Stimulated activated memory B cell treated with anti-CD40 and anti-IgM and Interleukin-4, amounts not matched to agents 10 μg/mL and 1 μg/mL and 100 μg/mL, for 72 hours (primary cell): ENCODE measurements around the gene ODF2L.
A peak's percentile ranks its signal among the peaks of the same experiment; 100 is the strongest.

ENCODE experiments used
- ATAC-seq: fragments of 150-1000 bp; cut with Tn5 transposase; 2 replicates; pipeline ENCODE4 v1.10.0; 2021
- H3K27ac Mint-ChIP-seq: one replicate; pipeline ENCODE4 v1.8.0; 2022; ENCODE audit warnings: mild to moderate bottlenecking, mixed read lengths
- H3K27me3 Mint-ChIP-seq: one replicate; pipeline ENCODE4 v1.8.0; 2022; ENCODE audit warnings: mixed read lengths
- H3K36me3 Mint-ChIP-seq: one replicate; pipeline ENCODE4 v1.8.0; 2022; ENCODE audit warnings: mixed read lengths
- H3K4me1 Mint-ChIP-seq: one replicate; pipeline ENCODE4 v1.8.0; 2022; ENCODE audit warnings: mixed read lengths
- H3K4me3 Mint-ChIP-seq: one replicate; pipeline ENCODE4 v1.8.0; 2022; ENCODE audit warnings: mild to moderate bottlenecking, moderate library complexity, mixed read lengths
- H3K9me3 Mint-ChIP-seq: one replicate; pipeline ENCODE4 v1.8.0; 2022; ENCODE audit warnings: mixed read lengths

ODF2L gene

GRCh38 chr1:86395751-86396497, at the start of gene ODF2L:
Gene ODF2L, minus strand, starts transcription at chr1:86396323. Its CDS starts 9,296 bp downstream, at chr1:86387027.
- no peaks in the 10 kb centered on the region for H3K9me3 Mint-ChIP-seq
- peak within 1 kb of the TSS; percentile 87 for H3K4me3 Mint-ChIP-seq
- no peaks in the 10 kb centered on the region for H3K36me3 Mint-ChIP-seq
- ATAC-seq = peak; percentile 100
- peak within 1 kb of the TSS; percentile 89 for H3K27ac Mint-ChIP-seq
- no peaks in the 10 kb centered on the region for H3K27me3 Mint-ChIP-seq
- peaks cover 39% of the 10 kb centered on the region for H3K4me1 Mint-ChIP-seq

- ATAC-seq = no peak
- Mint-ChIP-seq H3K27ac (no peak overlapping the region), H3K36me3 (no peaks in the 10 kb centered on the region), H3K4me3 (no peak overlapping the region), H3K9me3 (no peaks in the 10 kb centered on the region), H3K4me1 (peaks cover 5% of the 10 kb centered on the region), H3K27me3 (no peaks in the 10 kb centered on the region)
These were observed 49.8 kb upstream of the ODF2L start for GRCh38 chr1:86445919-86446318.

GRCh38 chr1:86441997-86442396, 45.9 kb upstream of the ODF2L start:
- no peaks in the 10 kb centered on the region for H3K4me1 Mint-ChIP-seq
- peaks cover 10% of the 10 kb centered on the region for H3K27me3 Mint-ChIP-seq
- no peaks in the 10 kb centered on the region for H3K36me3 Mint-ChIP-seq
- no peak overlapping the region for H3K27ac Mint-ChIP-seq
- no peak overlapping the region for H3K4me3 Mint-ChIP-seq
- no peak for ATAC-seq
- no peaks in the 10 kb centered on the region for H3K9me3 Mint-ChIP-seq

- H3K4me1 Mint-ChIP-seq = no peaks in the 10 kb centered on the region
- H3K36me3 Mint-ChIP-seq = no peaks in the 10 kb centered on the region
- H3K4me3 Mint-ChIP-seq = no peak overlapping the region
- no peak for ATAC-seq
- H3K9me3 Mint-ChIP-seq = no peaks in the 10 kb centered on the region
- no peak overlapping the region for H3K27ac Mint-ChIP-seq
- peaks cover 14% of the 10 kb centered on the region for H3K27me3 Mint-ChIP-seq
These were observed 45.5 kb upstream of the ODF2L start for GRCh38 chr1:86441581-86441980.

GRCh38 chr1:86436041-86436440, 39.9 kb upstream of the ODF2L start:
- Mint-ChIP-seq H3K27me3 (peaks cover 22% of the 10 kb centered on the region), H3K27ac (no peak overlapping the region), H3K9me3 (no peaks in the 10 kb centered on the region), H3K36me3 (no peaks in the 10 kb centered on the region), H3K4me3 (no peak overlapping the region), H3K4me1 (no peaks in the 10 kb centered on the region)
- ATAC-seq = no peak

GRCh38 chr1:86435327-86435726, 39.2 kb upstream of the ODF2L start:
- Mint-ChIP-seq H3K27ac (no peak overlapping the region), H3K36me3 (no peaks in the 10 kb centered on the region), H3K4me1 (no peaks in the 10 kb centered on the region), H3K9me3 (no peaks in the 10 kb centered on the region), H3K27me3 (peaks cover 22% of the 10 kb centered on the region), H3K4me3 (no peak overlapping the region)
- ATAC-seq = no peak

- H3K4me3 Mint-ChIP-seq = no peak overlapping the region
- ATAC-seq = no peak
- no peaks in the 10 kb centered on the region for H3K9me3 Mint-ChIP-seq
- no peaks in the 10 kb centered on the region for H3K4me1 Mint-ChIP-seq
- no peaks in the 10 kb centered on the region for H3K36me3 Mint-ChIP-seq
- no peak overlapping the region for H3K27ac Mint-ChIP-seq
- H3K27me3 Mint-ChIP-seq = peaks cover 22% of the 10 kb centered on the region
These were observed 37.9 kb upstream of the ODF2L start for GRCh38 chr1:86434059-86434458.

GRCh38 chr1:86430376-86430775, 34.3 kb upstream of the ODF2L start:
- H3K4me1 Mint-ChIP-seq = no peaks in the 10 kb centered on the region
- H3K9me3 Mint-ChIP-seq = no peaks in the 10 kb centered on the region
- no peaks in the 10 kb centered on the region for H3K36me3 Mint-ChIP-seq
- H3K27me3 Mint-ChIP-seq = peaks cover 11% of the 10 kb centered on the region
- no peak overlapping the region for H3K4me3 Mint-ChIP-seq
- no peak overlapping the region for H3K27ac Mint-ChIP-seq
- no peak for ATAC-seq

GRCh38 chr1:86429835-86430234, 33.7 kb upstream of the ODF2L start:
- H3K27ac Mint-ChIP-seq = no peak overlapping the region
- no peaks in the 10 kb centered on the region for H3K4me1 Mint-ChIP-seq
- H3K9me3 Mint-ChIP-seq = no peaks in the 10 kb centered on the region
- no peak for ATAC-seq
- H3K36me3 Mint-ChIP-seq = no peaks in the 10 kb centered on the region
- peaks cover 9% of the 10 kb centered on the region for H3K27me3 Mint-ChIP-seq
- no peak overlapping the region for H3K4me3 Mint-ChIP-seq

- Mint-ChIP-seq H3K27me3 (peaks cover 6% of the 10 kb centered on the region), H3K9me3 (no peaks in the 10 kb centered on the region), H3K36me3 (no peaks in the 10 kb centered on the region), H3K4me3 (no peak overlapping the region), H3K4me1 (no peaks in the 10 kb centered on the region), H3K27ac (no peak overlapping the region)
- ATAC-seq = no peak
These were observed 33.1 kb upstream of the ODF2L start for GRCh38 chr1:86429122-86429725.

GRCh38 chr1:86423873-86424272, 27.8 kb upstream of the ODF2L start, which contains the start of gene CLCA2:
Gene CLCA2, plus strand, starts transcription at chr1:86424171. Its CDS starts 77 bp downstream, at chr1:86424248.
- Mint-ChIP-seq H3K9me3 (no peaks in the 10 kb centered on the region), H3K27ac (no peak within 1 kb of the TSS), H3K27me3 (peaks cover 6% of the 10 kb centered on the region), H3K4me3 (no peak within 1 kb of the TSS), H3K4me1 (peaks cover 7% of the 10 kb centered on the region), H3K36me3 (no peaks in the 10 kb centered on the region)
- no peak for ATAC-seq

GRCh38 chr1:86423473-86423872, 27.4 kb upstream of the ODF2L start:
- H3K27me3 Mint-ChIP-seq = peaks cover 6% of the 10 kb centered on the region
- no peak for ATAC-seq
- no peak overlapping the region for H3K4me3 Mint-ChIP-seq
- H3K9me3 Mint-ChIP-seq = no peaks in the 10 kb centered on the region
- peaks cover 7% of the 10 kb centered on the region for H3K4me1 Mint-ChIP-seq
- H3K27ac Mint-ChIP-seq = no peak overlapping the region
- no peaks in the 10 kb centered on the region for H3K36me3 Mint-ChIP-seq

- H3K9me3 Mint-ChIP-seq = no peaks in the 10 kb centered on the region
- H3K27me3 Mint-ChIP-seq = peaks cover 6% of the 10 kb centered on the region
- no peaks in the 10 kb centered on the region for H3K36me3 Mint-ChIP-seq
- H3K4me3 Mint-ChIP-seq = no peak overlapping the region
- peaks cover 7% of the 10 kb centered on the region for H3K4me1 Mint-ChIP-seq
- no peak overlapping the region for H3K27ac Mint-ChIP-seq
- ATAC-seq = no peak
These were observed 25.6 kb upstream of the ODF2L start for GRCh38 chr1:86421601-86422280.

GRCh38 chr1:86419277-86419903, 23.3 kb upstream of the ODF2L start:
- H3K27ac Mint-ChIP-seq = peak overlapping the region; percentile 57

GRCh38 chr1:86416343-86416742, 20.2 kb upstream of the ODF2L start:
- no peak overlapping the region for H3K27ac Mint-ChIP-seq
- H3K4me3 Mint-ChIP-seq = no peak overlapping the region
- no peaks in the 10 kb centered on the region for H3K36me3 Mint-ChIP-seq
- H3K9me3 Mint-ChIP-seq = no peaks in the 10 kb centered on the region
- ATAC-seq = no peak
- H3K4me1 Mint-ChIP-seq = peaks cover 7% of the 10 kb centered on the region
- no peaks in the 10 kb centered on the region for H3K27me3 Mint-ChIP-seq

More at GRCh38 chr1:86419277-86419903, 23.3 kb upstream of the ODF2L start:
- Mint-ChIP-seq H3K36me3 (no peaks in the 10 kb centered on the region), H3K4me1 (peaks cover 7% of the 10 kb centered on the region), H3K9me3 (no peaks in the 10 kb centered on the region), H3K4me3 (peak overlapping the region; percentile 63), H3K27me3 (no peaks in the 10 kb centered on the region)
- ATAC-seq = peak; percentile 86
